HL-60 (cell line): ENCODE measurements around the gene TGFB1I1.
"Not testable (repeated sequence)": the region's sequence is repeated elsewhere in the genome, so short reads cannot be mapped to it uniquely, and the experiment has no call there.

Experiments
- DNase-seq, 2 experiments: peaks; one replicate each; pipeline ENCODE4 v3.0.0-alpha.2; 2010 to 2020; ENCODE audit warnings: low read depth in 1 of 2, low spot score in 1 of 2
- H3K27ac ChIP-seq: fragments of 250-450 bp; sonication (Bioruptor Pico); replicated peaks from 2 replicates; pipeline ENCODE4 v1.5.1; 2020; ENCODE audit warnings: mild to moderate bottlenecking, moderate library complexity
- H3K27me3 ChIP-seq: fragments of 250-450 bp; sonication (Bioruptor Pico); 2 replicates; pipeline ENCODE4 v1.5.1; 2021; ENCODE audit warnings: mild to moderate bottlenecking, moderate library complexity; ENCODE audit not compliant: insufficient read depth, poor library complexity, severe bottlenecking
- H3K4me3 ChIP-seq: replicated peaks from 2 replicates; pipeline ENCODE4 v1.5.1; 2011; ENCODE audit warnings: mild to moderate bottlenecking, control low read depth, low read length; ENCODE audit not compliant: insufficient read depth
- GABPA ChIP-seq: IDR thresholded peaks from 2 replicates; pipeline ENCODE4 v1.6.1; 2012; ENCODE audit warnings: low read depth
- POLR2AphosphoS5 ChIP-seq: IDR thresholded peaks from 2 replicates; pipeline ENCODE4 v1.6.1; 2012; ENCODE audit warnings: low read depth
- SPI1 ChIP-seq: IDR thresholded peaks from 2 replicates; pipeline ENCODE4 v1.6.1; 2012; ENCODE audit warnings: low read depth, mild to moderate bottlenecking, borderline replicate concordance
- TF ChIP-seq, protein P1 (sequence below): IDR thresholded peaks from one replicate; pipeline ENCODE4 v1.5.1; 2011; ENCODE audit warnings: low read length, control low read depth, inconsistent platforms; ENCODE audit not compliant: insufficient read depth
- TF ChIP-seq, protein P2 (sequence below): IDR thresholded peaks from 2 replicates; pipeline ENCODE4 v1.6.1; 2012; ENCODE audit warnings: low read depth; ENCODE audit not compliant: insufficient replicate concordance

The TGFB1I1 gene

DNA sequence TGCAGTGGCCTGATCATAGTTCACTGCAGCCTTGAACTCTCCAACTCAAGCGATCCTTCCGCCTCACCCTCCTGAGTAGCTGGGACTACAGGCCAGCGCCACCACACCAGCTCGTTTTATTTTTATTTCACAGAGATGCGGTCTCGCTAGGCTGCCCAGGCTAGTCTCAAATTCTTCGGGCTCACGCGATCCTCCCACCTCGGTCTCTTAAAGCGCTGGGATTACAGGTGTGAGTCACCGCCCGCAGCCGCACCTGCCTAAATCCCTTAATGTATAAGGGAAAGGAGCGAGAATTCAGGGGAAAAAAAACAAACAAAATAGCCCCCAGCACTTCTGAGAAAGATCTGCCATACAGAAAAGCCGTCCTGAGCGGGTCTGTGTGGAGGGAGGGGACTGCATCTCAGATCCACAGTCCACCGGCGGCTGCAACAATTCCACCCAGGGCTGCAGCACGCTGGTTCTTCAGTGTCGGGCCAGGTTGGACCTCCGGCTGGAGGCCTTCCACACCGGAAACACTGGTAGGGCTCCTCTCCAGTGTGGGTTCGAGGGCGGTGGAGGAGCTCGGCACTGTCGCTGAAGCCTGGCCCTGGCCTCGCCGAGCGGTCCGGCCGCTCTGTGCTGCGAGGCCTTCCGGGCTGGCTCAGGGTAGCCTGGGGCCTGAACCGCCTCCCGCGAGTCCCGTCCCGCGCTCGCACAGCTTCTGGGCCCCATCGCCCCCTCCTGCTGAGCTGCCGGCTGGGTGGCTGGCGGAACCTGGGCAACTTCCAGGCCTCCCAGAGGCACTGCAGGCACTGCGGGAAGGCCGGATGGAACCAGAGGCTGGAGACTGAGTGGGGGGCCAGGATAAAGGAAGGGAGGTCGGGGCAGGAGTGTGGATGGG is 36.4 kb upstream of the TGFB1I1 start:
- Histone ChIP-seq H3K27me3 (no peaks in the 10 kb centered on the region), H3K27ac (no peak overlapping the region), H3K4me3 (no peak overlapping the region)
- TF ChIP-seq, protein P1, sequence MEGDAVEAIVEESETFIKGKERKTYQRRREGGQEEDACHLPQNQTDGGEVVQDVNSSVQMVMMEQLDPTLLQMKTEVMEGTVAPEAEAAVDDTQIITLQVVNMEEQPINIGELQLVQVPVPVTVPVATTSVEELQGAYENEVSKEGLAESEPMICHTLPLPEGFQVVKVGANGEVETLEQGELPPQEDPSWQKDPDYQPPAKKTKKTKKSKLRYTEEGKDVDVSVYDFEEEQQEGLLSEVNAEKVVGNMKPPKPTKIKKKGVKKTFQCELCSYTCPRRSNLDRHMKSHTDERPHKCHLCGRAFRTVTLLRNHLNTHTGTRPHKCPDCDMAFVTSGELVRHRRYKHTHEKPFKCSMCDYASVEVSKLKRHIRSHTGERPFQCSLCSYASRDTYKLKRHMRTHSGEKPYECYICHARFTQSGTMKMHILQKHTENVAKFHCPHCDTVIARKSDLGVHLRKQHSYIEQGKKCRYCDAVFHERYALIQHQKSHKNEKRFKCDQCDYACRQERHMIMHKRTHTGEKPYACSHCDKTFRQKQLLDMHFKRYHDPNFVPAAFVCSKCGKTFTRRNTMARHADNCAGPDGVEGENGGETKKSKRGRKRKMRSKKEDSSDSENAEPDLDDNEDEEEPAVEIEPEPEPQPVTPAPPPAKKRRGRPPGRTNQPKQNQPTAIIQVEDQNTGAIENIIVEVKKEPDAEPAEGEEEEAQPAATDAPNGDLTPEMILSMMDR = no peak
- TF ChIP-seq SPI1 (no peak), GABPA (no peak), POLR2AphosphoS5 (no peak)
- TF ChIP-seq, protein P2, sequence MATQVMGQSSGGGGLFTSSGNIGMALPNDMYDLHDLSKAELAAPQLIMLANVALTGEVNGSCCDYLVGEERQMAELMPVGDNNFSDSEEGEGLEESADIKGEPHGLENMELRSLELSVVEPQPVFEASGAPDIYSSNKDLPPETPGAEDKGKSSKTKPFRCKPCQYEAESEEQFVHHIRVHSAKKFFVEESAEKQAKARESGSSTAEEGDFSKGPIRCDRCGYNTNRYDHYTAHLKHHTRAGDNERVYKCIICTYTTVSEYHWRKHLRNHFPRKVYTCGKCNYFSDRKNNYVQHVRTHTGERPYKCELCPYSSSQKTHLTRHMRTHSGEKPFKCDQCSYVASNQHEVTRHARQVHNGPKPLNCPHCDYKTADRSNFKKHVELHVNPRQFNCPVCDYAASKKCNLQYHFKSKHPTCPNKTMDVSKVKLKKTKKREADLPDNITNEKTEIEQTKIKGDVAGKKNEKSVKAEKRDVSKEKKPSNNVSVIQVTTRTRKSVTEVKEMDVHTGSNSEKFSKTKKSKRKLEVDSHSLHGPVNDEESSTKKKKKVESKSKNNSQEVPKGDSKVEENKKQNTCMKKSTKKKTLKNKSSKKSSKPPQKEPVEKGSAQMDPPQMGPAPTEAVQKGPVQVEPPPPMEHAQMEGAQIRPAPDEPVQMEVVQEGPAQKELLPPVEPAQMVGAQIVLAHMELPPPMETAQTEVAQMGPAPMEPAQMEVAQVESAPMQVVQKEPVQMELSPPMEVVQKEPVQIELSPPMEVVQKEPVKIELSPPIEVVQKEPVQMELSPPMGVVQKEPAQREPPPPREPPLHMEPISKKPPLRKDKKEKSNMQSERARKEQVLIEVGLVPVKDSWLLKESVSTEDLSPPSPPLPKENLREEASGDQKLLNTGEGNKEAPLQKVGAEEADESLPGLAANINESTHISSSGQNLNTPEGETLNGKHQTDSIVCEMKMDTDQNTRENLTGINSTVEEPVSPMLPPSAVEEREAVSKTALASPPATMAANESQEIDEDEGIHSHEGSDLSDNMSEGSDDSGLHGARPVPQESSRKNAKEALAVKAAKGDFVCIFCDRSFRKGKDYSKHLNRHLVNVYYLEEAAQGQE = no peak
- DNase-seq = no peak

GRCh38 chr16:31436221-31437045 is 35.5 kb upstream of the TGFB1I1 start:
- no peak overlapping the region for H3K27ac ChIP-seq
- TF ChIP-seq, protein P1 = no peak
- no peak for TF ChIP-seq POLR2AphosphoS5
- TF ChIP-seq, protein P2 = no peak
- no peak for TF ChIP-seq GABPA
- TF ChIP-seq SPI1 = no peak
- no peak for DNase-seq

DNA sequence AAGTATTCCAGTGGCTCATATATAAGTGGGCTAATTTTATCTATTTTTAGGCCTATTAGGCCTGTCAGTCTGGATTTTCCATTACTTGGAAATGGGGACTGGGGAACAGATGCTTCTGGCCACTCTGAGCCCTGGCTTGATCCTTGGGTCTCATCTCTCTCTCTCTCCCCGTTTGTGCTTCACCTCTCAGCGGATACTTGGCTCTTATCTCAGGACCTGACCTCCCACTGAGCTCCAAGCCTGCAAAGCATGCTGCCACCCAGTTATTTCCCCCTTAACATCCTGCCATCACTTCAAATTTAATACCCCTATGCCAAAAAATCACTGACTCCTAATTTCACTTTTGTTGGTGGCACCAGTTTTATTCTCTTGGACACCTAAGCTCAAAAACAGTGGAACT is 33.5 kb upstream of the TGFB1I1 start:
- no peak overlapping the region for H3K4me3 ChIP-seq
- no peaks in the 10 kb centered on the region for H3K27me3 ChIP-seq
- no peak overlapping the region for H3K27ac ChIP-seq
- TF ChIP-seq GABPA = no peak
- TF ChIP-seq, protein P2 = no peak
- TF ChIP-seq SPI1 = no peak
- TF ChIP-seq, protein P1 = no peak
- TF ChIP-seq POLR2AphosphoS5 = no peak
- DNase-seq = no peak

More at GRCh38 chr16:31436221-31437045, 35.5 kb upstream of the TGFB1I1 start:
- Histone ChIP-seq H3K4me3 (no peak overlapping the region), H3K27me3 (no peaks in the 10 kb centered on the region)

GRCh38 chr16:31439023-31439422 is 32.9 kb upstream of the TGFB1I1 start:
- H3K27me3 ChIP-seq, DNase-seq, H3K27ac ChIP-seq, H3K4me3 ChIP-seq: not testable (repeated sequence)
